Neural progenitor cell (in vitro differentiated cells): ENCODE measurements around the gene MRPL32. TPM values are rescaled to one million over a fixed set of nuclear protein-coding genes. Genes with fewer than 3 reads are reported as not detected.
"Not testable (repeated sequence)": the region's sequence is repeated elsewhere in the genome, so short reads cannot be mapped to it uniquely, and the experiment has no call there.

Experiments
- DNase-seq: peaks from one replicate; pipeline ENCODE4 v3.0.0-alpha.2; 2016; ENCODE audit warnings: low spot score
- H2AFZ ChIP-seq: fragments of 200-600 bp; sonication (generic); replicated peaks from 2 replicates; pipeline ENCODE4 v1.6.1; 2016; ENCODE audit warnings: antibody characterized with exemption
- H3F3A ChIP-seq: fragments of 200-600 bp; sonication (generic); 2 replicates; pipeline ENCODE4 v1.6.1; 2016; ENCODE audit warnings: antibody characterized with exemption, low read depth
- H3K27ac ChIP-seq: fragments of 200-600 bp; sonication (generic); 2 replicates; pipeline ENCODE4 v1.5.1; 2016; ENCODE audit warnings: mild to moderate bottlenecking
- H3K27me3 ChIP-seq: fragments of 200-600 bp; sonication (generic); 2 replicates; pipeline ENCODE4 v1.6.1; 2016; ENCODE audit warnings: mild to moderate bottlenecking, moderate library complexity
- H3K36me3 ChIP-seq: fragments of 200-600 bp; sonication (generic); 2 replicates; pipeline ENCODE4 v1.5.1; 2016
- H3K4me1 ChIP-seq: fragments of 200-600 bp; sonication (generic); 2 replicates; pipeline ENCODE4 v1.6.1; 2016; ENCODE audit warnings: mixed run types
- H3K4me2 ChIP-seq: fragments of 200-600 bp; sonication (generic); 2 replicates; pipeline ENCODE4 v1.6.1; 2016
- H3K4me3 ChIP-seq: fragments of 200-600 bp; sonication (generic); 2 replicates; pipeline ENCODE4 v1.5.1; 2016
- H3K79me2 ChIP-seq: fragments of 200-600 bp; sonication (generic); 2 replicates; pipeline ENCODE4 v1.6.1; 2016; ENCODE audit warnings: low read depth
- H3K9ac ChIP-seq: fragments of 200-600 bp; sonication (generic); 2 replicates; pipeline ENCODE4 v1.6.1; 2016
- H3K9me3 ChIP-seq: fragments of 200-600 bp; sonication (generic); 2 replicates; pipeline ENCODE4 v1.5.1; 2016; ENCODE audit warnings: low read depth
- H4K20me1 ChIP-seq: fragments of 200-600 bp; sonication (generic); 2 replicates; pipeline ENCODE4 v1.6.1; 2016; ENCODE audit warnings: low read depth
- H3K27ac Mint-ChIP-seq: 3 replicates; pipeline ENCODE4 v1.8.0; 2021; ENCODE audit warnings: mixed read lengths
- H3K27me3 Mint-ChIP-seq: 2 replicates; pipeline ENCODE4 v1.8.0; 2022; ENCODE audit warnings: low read depth, mild to moderate bottlenecking, inconsistent platforms, moderate library complexity, mixed read lengths; ENCODE audit not compliant: insufficient read depth
- H3K36me3 Mint-ChIP-seq: 3 replicates; pipeline ENCODE4 v1.8.0; 2021; ENCODE audit warnings: mixed read lengths
- H3K4me1 Mint-ChIP-seq: 3 replicates; pipeline ENCODE4 v1.8.0; 2021; ENCODE audit warnings: mixed read lengths
- H3K4me3 Mint-ChIP-seq: 3 replicates; pipeline ENCODE4 v1.8.0; 2021; ENCODE audit warnings: mild to moderate bottlenecking, moderate library complexity, mixed read lengths
- H3K9me3 Mint-ChIP-seq: 3 replicates; pipeline ENCODE4 v1.8.0; 2020; ENCODE audit warnings: mixed read lengths
- EZH2 ChIP-seq: fragments of 200-600 bp; sonication (generic); IDR thresholded peaks from 2 replicates; pipeline ENCODE4 v1.6.1; 2017; ENCODE audit warnings: antibody characterized with exemption, mild to moderate bottlenecking, moderate library complexity
- EZH2phosphoT487 ChIP-seq: fragments of 200-600 bp; sonication (generic); IDR thresholded peaks from 2 replicates; pipeline ENCODE4 v1.6.1; 2017; ENCODE audit warnings: antibody characterized with exemption
- total RNA-seq: library from RNA; depleted of rRNA; stranded (reverse); fragments of >200 nt; gene quantifications from 2 replicates; pipeline ENCODE4 v1.2.3, GENCODE V29; 2015; ENCODE audit warnings: low replicate concordance
- TF ChIP-seq, protein P1 (sequence below): fragments of 200-600 bp; sonication (generic); IDR thresholded peaks from 2 replicates; pipeline ENCODE4 v1.5.1; 2017; ENCODE audit warnings: antibody characterized with exemption, mild to moderate bottlenecking

MRPL32 gene
- total RNA-seq = 76.5 and 133 TPM in 2 replicates

GRCh38 chr7:42931834-42932651 is at the start of gene MRPL32, which contains the start of gene PSMA2:
Gene MRPL32, plus strand, starts transcription at chr7:42932376. Its CDS starts 11 bp downstream, at chr7:42932387.
Gene PSMA2, minus strand, starts transcription at chr7:42932174. Its CDS starts 16 bp downstream, at chr7:42932158.
- Mint-ChIP-seq H3K36me3 (peaks cover 5% of the 10 kb centered on the region), H3K9me3 (no peaks in the 10 kb centered on the region), H3K27me3 (peaks cover 2% of the 10 kb centered on the region), H3K4me1 (peaks cover 27% of the 10 kb centered on the region), H3K27ac (peak within 1 kb of the TSS; percentile 95), H3K4me3 (peak within 1 kb of the TSS; percentile 99)
- no peak for TF ChIP-seq EZH2phosphoT487
- no peak for TF ChIP-seq EZH2
- TF ChIP-seq, protein P1, sequence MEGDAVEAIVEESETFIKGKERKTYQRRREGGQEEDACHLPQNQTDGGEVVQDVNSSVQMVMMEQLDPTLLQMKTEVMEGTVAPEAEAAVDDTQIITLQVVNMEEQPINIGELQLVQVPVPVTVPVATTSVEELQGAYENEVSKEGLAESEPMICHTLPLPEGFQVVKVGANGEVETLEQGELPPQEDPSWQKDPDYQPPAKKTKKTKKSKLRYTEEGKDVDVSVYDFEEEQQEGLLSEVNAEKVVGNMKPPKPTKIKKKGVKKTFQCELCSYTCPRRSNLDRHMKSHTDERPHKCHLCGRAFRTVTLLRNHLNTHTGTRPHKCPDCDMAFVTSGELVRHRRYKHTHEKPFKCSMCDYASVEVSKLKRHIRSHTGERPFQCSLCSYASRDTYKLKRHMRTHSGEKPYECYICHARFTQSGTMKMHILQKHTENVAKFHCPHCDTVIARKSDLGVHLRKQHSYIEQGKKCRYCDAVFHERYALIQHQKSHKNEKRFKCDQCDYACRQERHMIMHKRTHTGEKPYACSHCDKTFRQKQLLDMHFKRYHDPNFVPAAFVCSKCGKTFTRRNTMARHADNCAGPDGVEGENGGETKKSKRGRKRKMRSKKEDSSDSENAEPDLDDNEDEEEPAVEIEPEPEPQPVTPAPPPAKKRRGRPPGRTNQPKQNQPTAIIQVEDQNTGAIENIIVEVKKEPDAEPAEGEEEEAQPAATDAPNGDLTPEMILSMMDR = no peak
- H3K79me2 ChIP-seq = peaks cover 90% of the 10 kb centered on the region
- H2AFZ ChIP-seq = peak within 1 kb of the TSS; percentile 83
- H3K36me3 ChIP-seq = peaks cover 7% of the 10 kb centered on the region
- H3K27me3 ChIP-seq = no peaks in the 10 kb centered on the region
- peaks cover 15% of the 10 kb centered on the region for H3K4me1 ChIP-seq
- no peaks in the 10 kb centered on the region for H3F3A ChIP-seq
- peak within 1 kb of the TSS; percentile 89 for H3K9ac ChIP-seq
- H3K4me3 ChIP-seq = peak within 1 kb of the TSS; percentile 68
- peak within 1 kb of the TSS; percentile 92 for H3K4me2 ChIP-seq
- no peak within 1 kb of the TSS for H3K27ac ChIP-seq
- peaks cover 43% of the 10 kb centered on the region for H4K20me1 ChIP-seq
- peak; percentile 98 for DNase-seq
- H3K9me3 ChIP-seq = no peaks in the 10 kb centered on the region

DNA sequence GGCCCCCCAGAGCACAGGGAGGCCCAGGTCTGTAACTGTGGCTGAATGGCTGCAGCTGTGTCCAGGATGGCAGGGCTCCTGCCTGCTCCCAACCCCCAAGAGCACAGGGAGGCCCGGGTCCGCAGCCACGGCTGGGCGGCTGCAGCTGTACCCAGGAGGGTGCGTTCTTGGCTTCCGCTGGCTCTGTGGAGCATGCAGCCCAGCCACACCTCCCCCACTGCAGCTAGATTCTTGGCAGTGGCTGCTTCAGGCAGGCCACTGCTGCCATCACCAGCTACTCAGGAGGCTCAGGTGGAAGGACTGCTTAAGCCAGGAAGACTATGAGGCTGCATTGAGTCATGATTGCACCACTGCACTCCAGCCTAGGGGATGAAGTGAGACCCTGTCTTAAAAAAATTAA is 48.2 kb upstream of the MRPL32 start:
- H3K4me1 ChIP-seq = peaks cover 14% of the 10 kb centered on the region
- Mint-ChIP-seq H3K36me3 (peaks cover 5% of the 10 kb centered on the region), H3K9me3 (peaks cover 5% of the 10 kb centered on the region), H3K27me3 (peaks cover 2% of the 10 kb centered on the region), H3K4me3 (no peak overlapping the region), H3K4me1 (peaks cover 19% of the 10 kb centered on the region), H3K27ac (no peak overlapping the region)
- TF ChIP-seq, protein P1 = no peak
- no peak for TF ChIP-seq EZH2
- TF ChIP-seq EZH2phosphoT487 = no peak
- no peaks in the 10 kb centered on the region for H3K36me3 ChIP-seq
- H3K9me3 ChIP-seq = no peaks in the 10 kb centered on the region
- H3F3A ChIP-seq = peaks cover 24% of the 10 kb centered on the region
- no peaks in the 10 kb centered on the region for H3K27me3 ChIP-seq
- no peak overlapping the region for H3K27ac ChIP-seq
- no peak overlapping the region for H2AFZ ChIP-seq
- H3K4me3 ChIP-seq = no peak overlapping the region
- H3K4me2 ChIP-seq = no peak overlapping the region
- no peak overlapping the region for H3K9ac ChIP-seq
- no peaks in the 10 kb centered on the region for H4K20me1 ChIP-seq
- DNase-seq = peak; percentile 28
- no peaks in the 10 kb centered on the region for H3K79me2 ChIP-seq

DNA sequence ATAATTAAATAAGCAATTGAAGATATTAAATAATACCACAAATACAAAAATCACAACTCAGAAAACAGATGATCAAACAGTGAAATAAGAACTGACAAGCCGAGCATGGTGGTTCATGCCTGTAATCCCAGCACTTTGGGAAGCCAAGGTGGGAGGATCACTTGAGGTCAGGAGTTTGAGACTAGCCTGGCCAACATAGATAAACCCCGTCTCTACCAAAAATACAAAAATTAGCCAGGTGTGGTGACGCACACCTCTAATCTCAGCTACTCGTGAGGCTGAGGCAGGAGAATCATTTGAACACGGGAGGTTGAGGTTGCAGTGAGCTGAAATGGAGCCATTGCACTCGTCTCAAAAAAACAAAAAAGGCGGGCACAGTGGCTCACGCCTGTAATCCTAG is 47.0 kb upstream of the MRPL32 start:
- H3K36me3 ChIP-seq, H3K4me3 Mint-ChIP-seq, H3K36me3 Mint-ChIP-seq, H3K9ac ChIP-seq, H3K9me3 Mint-ChIP-seq, H2AFZ ChIP-seq, DNase-seq, H3K27ac ChIP-seq, H3K9me3 ChIP-seq, H3K27me3 ChIP-seq, H3K4me2 ChIP-seq, H3K79me2 ChIP-seq, H3K27ac Mint-ChIP-seq, H4K20me1 ChIP-seq, H3K4me3 ChIP-seq, H3K27me3 Mint-ChIP-seq: not testable (repeated sequence)
- peaks cover 23% of the 10 kb centered on the region for H3K4me1 ChIP-seq
- H3K4me1 Mint-ChIP-seq = peaks cover 22% of the 10 kb centered on the region
- H3F3A ChIP-seq = peaks cover 32% of the 10 kb centered on the region

- no peaks in the 10 kb centered on the region for H4K20me1 ChIP-seq
Measured at GRCh38 chr7:42886129-42886528, 46.0 kb upstream of the MRPL32 start.

More at GRCh38 chr7:42886129-42886528, 46.0 kb upstream of the MRPL32 start:
- peaks cover 5% of the 10 kb centered on the region for H3K27me3 Mint-ChIP-seq
- no peaks in the 10 kb centered on the region for H3K27me3 ChIP-seq
- no peak for DNase-seq
- no peaks in the 10 kb centered on the region for H3K36me3 ChIP-seq
- peaks cover 22% of the 10 kb centered on the region for H3K4me1 Mint-ChIP-seq
- H3K9ac ChIP-seq = no peak overlapping the region
- H3K27ac ChIP-seq = no peak overlapping the region
- no peak overlapping the region for H3K4me3 ChIP-seq
- H3K36me3 Mint-ChIP-seq = peaks cover 5% of the 10 kb centered on the region
- TF ChIP-seq, protein P1 = peak; percentile 49
- TF ChIP-seq EZH2phosphoT487 = no peak
- no peak overlapping the region for H3K4me3 Mint-ChIP-seq
- H3K4me1 ChIP-seq = peaks cover 23% of the 10 kb centered on the region
- H3K79me2 ChIP-seq = no peaks in the 10 kb centered on the region
- H3K4me2 ChIP-seq = no peak overlapping the region
- H3K27ac Mint-ChIP-seq = no peak overlapping the region
- H3K9me3 Mint-ChIP-seq = peaks cover 5% of the 10 kb centered on the region
- H3K9me3 ChIP-seq = no peaks in the 10 kb centered on the region
- peaks cover 32% of the 10 kb centered on the region for H3F3A ChIP-seq
- no peak overlapping the region for H2AFZ ChIP-seq
